Measurements from ENCODE around the gene COPS7B. TPM values are rescaled to one million over a fixed set of nuclear protein-coding genes. Genes with fewer than 3 reads are reported as not detected.

COPS7B gene
- total and polyA plus RNA-seq, 2 of the 8 experiments (the other 6 are each of a cell fraction or from before 2014, with no cell fraction given) = 62.2 to 72.1 TPM

GRCh38 chr2:231853105-231853504 lies 66.9 kb downstream of the COPS7B start:
- Histone ChIP-seq H3K4me1 (replicated peaks in 1 of 4; ENCODE audit: control insufficient read depth in 3 of 4, insufficient read depth in 4 of 4, low read length in 3 of 4) (no peaks in the 10 kb centered on the region), H2BK20ac (ENCODE audit: low read length) (no peak overlapping the region), H3K79me1 (ENCODE audit: low read depth, low read length) (no peaks in the 10 kb centered on the region), H3K27ac (ENCODE audit: low read depth, low read length) (no peak overlapping the region), H3K27me3 (replicated peaks in 1 of 4; ENCODE audit: control insufficient read depth in 3 of 4, extremely low read depth in 1 of 4, insufficient read depth in 3 of 4, low read length in 3 of 4) (no peaks in the 10 kb centered on the region), H3K9ac (replicated peaks in 1 of 4; ENCODE audit: extremely low read depth in 1 of 4, low read depth in 3 of 4, low read length in 3 of 4) (no peak overlapping the region), H3K4me3 (ENCODE audit: extremely low read depth in 1 of 4, insufficient read depth in 2 of 4, low read depth in 3 of 4, low read length in 4 of 4) (no peak overlapping the region), H3K23ac (ENCODE audit: insufficient read length) (no peak overlapping the region), H3K4me2 (ENCODE audit: insufficient read depth in 1 of 2, low read depth in 2 of 2, low read length in 2 of 2) (no peak overlapping the region), H2BK15ac (ENCODE audit: low read length) (no peak overlapping the region), H2AK5ac (ENCODE audit: low read depth, low read length) (no peak overlapping the region), H3K4ac (replicated peaks; ENCODE audit: insufficient read length, low read depth, low read length) (no peak overlapping the region), H3K18ac (ENCODE audit: extremely low read depth, low read length) (no peak overlapping the region), H3K56ac (replicated peaks; ENCODE audit: insufficient read length, low read depth, low read length) (no peak overlapping the region), H2BK12ac (ENCODE audit: low read depth, low read length) (no peak overlapping the region), H4K5ac (ENCODE audit: insufficient read length, low read depth, low read length) (no peak overlapping the region), H4K20me1 (replicated peaks in 1 of 2; ENCODE audit: control insufficient read depth in 1 of 2, insufficient read depth in 2 of 2, low read length in 2 of 2) (no peaks in the 10 kb centered on the region), H3K36me3 (ENCODE audit: control insufficient read depth in 2 of 4, insufficient read depth in 4 of 4, low read length in 3 of 4) (no peaks in the 10 kb centered on the region), H4K91ac (replicated peaks; ENCODE audit: insufficient read length, low read length) (no peak overlapping the region), H3K79me2 (ENCODE audit: control insufficient read depth in 1 of 2, insufficient read depth in 2 of 2, low read length in 2 of 2) (no peaks in the 10 kb centered on the region), H2AFZ (ENCODE audit: low read length) (no peak overlapping the region), H4K8ac (ENCODE audit: extremely low read depth, insufficient read depth, low read length) (no peak overlapping the region), H2BK5ac (ENCODE audit: low read depth, low read length) (no peak overlapping the region), H3K14ac (ENCODE audit: insufficient read length) (no peak overlapping the region), H2BK120ac (replicated peaks; ENCODE audit: low read depth, low read length) (no peak overlapping the region), H3K23me2 (ENCODE audit: low read depth, low read length) (no peaks in the 10 kb centered on the region), H3K9me3 (ENCODE audit: insufficient read depth in 2 of 2, low read depth in 1 of 2, low read length in 1 of 2) (peaks cover 0 to 7% of the 10 kb centered on the region in 2 experiments; a peak in 1 of 4 replicates)
- ChIA-PET CTCF (ENCODE audit: partially characterized antibody) (interaction anchor here (0.6 to 6.7 kb wide), 17 partner anchors 10 to 586 kb away, joined by 3 to 58 read pairs (median 4); partner anchors contain the start of gene NMUR1), POLR2A (ENCODE audit: partially characterized antibody) (interaction anchor here (0.6 kb wide), 1 partner anchor 612 kb away, joined by 3 read pairs; no protein-coding TSS in a partner anchor)
- WGBS, 2 experiments (ENCODE audit: extremely low coverage in 1 of 2, insufficient coverage in 1 of 2, insufficient read length in 1 of 2, insufficient replicate concordance in 2 of 2, low coverage in 1 of 2, low lambda C conversion rate in 2 of 2, missing lambda C conversion rate in 1 of 2) = 92% methylated on average over 10 of the region's 10 CpGs; no CpG with 5 or more reads in 1 of the 2 experiments
- DNase-seq (ENCODE audit: low read depth in 1 of 2, low spot score in 2 of 2) (no peak), FAIRE-seq (no peak)
- TF ChIP-seq GABPA (IDR thresholded peaks at IDR 0.05; ENCODE audit: borderline replicate concordance, insufficient read depth, low read length) (no peak), TBP (IDR thresholded peaks at IDR 0.05; ENCODE audit: low read depth, low read length) (no peak), POLR2A (IDR thresholded peaks at IDR 0.05; ENCODE audit: control extremely low read depth in 1 of 2, low read depth in 2 of 2, low read length in 2 of 2) (no peak)

Measured in H1 (cell line).